ENCODE data around the gene CFB. TPM values are rescaled to one million over a fixed set of nuclear protein-coding genes. Genes with fewer than 3 reads are reported as not detected.

Gene CFB
- total and polyA plus RNA-seq, 9 of the 15 experiments (the other 6 are each of a cell fraction or from before 2014, with no cell fraction given) = 0.08 to 0.91 (median 0.22) TPM; not detected in 4

GRCh38 chr6:31971993-31972708 is 26.3 kb downstream of the CFB start, which contains the start of gene DXO (continued):
- TF ChIP-seq, protein P1, sequence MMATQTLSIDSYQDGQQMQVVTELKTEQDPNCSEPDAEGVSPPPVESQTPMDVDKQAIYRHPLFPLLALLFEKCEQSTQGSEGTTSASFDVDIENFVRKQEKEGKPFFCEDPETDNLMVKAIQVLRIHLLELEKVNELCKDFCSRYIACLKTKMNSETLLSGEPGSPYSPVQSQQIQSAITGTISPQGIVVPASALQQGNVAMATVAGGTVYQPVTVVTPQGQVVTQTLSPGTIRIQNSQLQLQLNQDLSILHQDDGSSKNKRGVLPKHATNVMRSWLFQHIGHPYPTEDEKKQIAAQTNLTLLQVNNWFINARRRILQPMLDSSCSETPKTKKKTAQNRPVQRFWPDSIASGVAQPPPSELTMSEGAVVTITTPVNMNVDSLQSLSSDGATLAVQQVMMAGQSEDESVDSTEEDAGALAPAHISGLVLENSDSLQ (IDR thresholded peaks at IDR 0.05) = peak; percentile 83; the same call in 1 of the 2 replicates
- TF ChIP-seq EP400 (IDR thresholded peaks at IDR 0.05) (peak; percentile 97), TBL1XR1 (IDR thresholded peaks at IDR 0.05; ENCODE audit: low read length in 2 of 2) (peak in 1 of 2 experiments; percentile 90; a peak in 2 of 4 replicates), ZNF785 (CRISPR knock-in tag; IDR thresholded peaks at IDR 0.05) (no peak), SMAD1 (IDR thresholded peaks at IDR 0.05; ENCODE audit: low read depth, low read length, partially characterized antibody) (no peak), MITF (IDR thresholded peaks at IDR 0.05) (no peak), ZNF695 (CRISPR knock-in tag; IDR thresholded peaks at IDR 0.05) (no peak), ZFP36 (IDR thresholded peaks at IDR 0.05; ENCODE audit: low read depth, low read length, partially characterized antibody) (peak; percentile 22), SNRNP70 (optimal IDR thresholded peaks at IDR 0.05; ENCODE audit: low read depth, low read length) (no peak), ZNF146 (CRISPR knock-in tag; IDR thresholded peaks at IDR 0.05; ENCODE audit: unreplicated experiment) (no peak), TFAM (CRISPR knock-in tag; conservative IDR thresholded peaks at IDR 0.05) (no peak), KAT7 (CRISPR knock-in tag; IDR thresholded peaks at IDR 0.05; ENCODE audit: borderline replicate concordance) (no peak; the same call in 1 of the 2 replicates), NEUROD1 (IDR thresholded peaks at IDR 0.05; ENCODE audit: borderline replicate concordance, low read depth, low read length, partially characterized antibody) (no peak), ZNF518B (CRISPR knock-in tag; IDR thresholded peaks at IDR 0.05) (no peak), RAD51 (IDR thresholded peaks at IDR 0.05; ENCODE audit: borderline replicate concordance, low read depth) (no peak)
- TF ChIP-seq, protein P2, sequence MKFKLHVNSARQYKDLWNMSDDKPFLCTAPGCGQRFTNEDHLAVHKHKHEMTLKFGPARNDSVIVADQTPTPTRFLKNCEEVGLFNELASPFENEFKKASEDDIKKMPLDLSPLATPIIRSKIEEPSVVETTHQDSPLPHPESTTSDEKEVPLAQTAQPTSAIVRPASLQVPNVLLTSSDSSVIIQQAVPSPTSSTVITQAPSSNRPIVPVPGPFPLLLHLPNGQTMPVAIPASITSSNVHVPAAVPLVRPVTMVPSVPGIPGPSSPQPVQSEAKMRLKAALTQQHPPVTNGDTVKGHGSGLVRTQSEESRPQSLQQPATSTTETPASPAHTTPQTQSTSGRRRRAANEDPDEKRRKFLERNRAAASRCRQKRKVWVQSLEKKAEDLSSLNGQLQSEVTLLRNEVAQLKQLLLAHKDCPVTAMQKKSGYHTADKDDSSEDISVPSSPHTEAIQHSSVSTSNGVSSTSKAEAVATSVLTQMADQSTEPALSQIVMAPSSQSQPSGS (CRISPR knock-in tag; IDR thresholded peaks at IDR 0.05) = peak; percentile 96; the same call in 1 of the 2 replicates
- TF ChIP-seq, protein P3, sequence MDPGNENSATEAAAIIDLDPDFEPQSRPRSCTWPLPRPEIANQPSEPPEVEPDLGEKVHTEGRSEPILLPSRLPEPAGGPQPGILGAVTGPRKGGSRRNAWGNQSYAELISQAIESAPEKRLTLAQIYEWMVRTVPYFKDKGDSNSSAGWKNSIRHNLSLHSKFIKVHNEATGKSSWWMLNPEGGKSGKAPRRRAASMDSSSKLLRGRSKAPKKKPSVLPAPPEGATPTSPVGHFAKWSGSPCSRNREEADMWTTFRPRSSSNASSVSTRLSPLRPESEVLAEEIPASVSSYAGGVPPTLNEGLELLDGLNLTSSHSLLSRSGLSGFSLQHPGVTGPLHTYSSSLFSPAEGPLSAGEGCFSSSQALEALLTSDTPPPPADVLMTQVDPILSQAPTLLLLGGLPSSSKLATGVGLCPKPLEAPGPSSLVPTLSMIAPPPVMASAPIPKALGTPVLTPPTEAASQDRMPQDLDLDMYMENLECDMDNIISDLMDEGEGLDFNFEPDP (CRISPR knock-in tag; IDR thresholded peaks at IDR 0.05) = 0 out of 2 replicates have a peak, but pooled peaks have one; percentile 77
